ENCODE measurements around the gene CASZ1.

The CASZ1 gene

GRCh38 chr1:10599194-10599861 is 197.1 kb downstream of the CASZ1 start:
- DNase-seq (ENCODE audit: low read depth in 2 of 2), result no peak

GRCh38 chr1:10598389-10598702 is 198.1 kb downstream of the CASZ1 start:
- no peak for DNase-seq (ENCODE audit: low read depth in 2 of 2)

- no peak for DNase-seq (ENCODE audit: low read depth in 2 of 2)
These were observed 198.7 kb downstream of the CASZ1 start for GRCh38 chr1:10597492-10598388.

- DNase-seq (ENCODE audit: low read depth in 2 of 2), result no peak
These were observed 199.7 kb downstream of the CASZ1 start for GRCh38 chr1:10596780-10597179.

- DNase-seq (ENCODE audit: low read depth in 2 of 2), result no peak
These were observed 201.7 kb downstream of the CASZ1 start for GRCh38 chr1:10594595-10595223.

GRCh38 chr1:10593750-10594149 is 202.7 kb downstream of the CASZ1 start:
- no peak for DNase-seq (ENCODE audit: low read depth in 2 of 2)

GRCh38 chr1:10592373-10592772 is 204.1 kb downstream of the CASZ1 start:
- DNase-seq (ENCODE audit: low read depth in 2 of 2), result no peak

- DNase-seq (ENCODE audit: low read depth in 2 of 2), result no peak
These were observed 205.4 kb downstream of the CASZ1 start for GRCh38 chr1:10591010-10591409.

- DNase-seq (ENCODE audit: low read depth in 2 of 2), result no peak
These were observed 207.4 kb downstream of the CASZ1 start for GRCh38 chr1:10589074-10589473.

GRCh38 chr1:10588640-10589039 is 207.8 kb downstream of the CASZ1 start:
- no peak for DNase-seq (ENCODE audit: low read depth in 2 of 2)
